CD4-positive, alpha-beta T cell (primary cell): ENCODE data around the gene RERE. TPM values are rescaled to one million over a fixed set of nuclear protein-coding genes. Genes with fewer than 3 reads are reported as not detected.

Experiments
- ATAC-seq: fragments of 200-7000 bp; cut with Tn5 transposase; one replicate; pipeline ENCODE4 v1.10.0; 2022; ENCODE audit warnings: mild to moderate bottlenecking; ENCODE audit not compliant: poor library complexity
- CTCF ChIA-PET: fragments of 350-600 bp; sonication (Branson Sonifier 250); formaldehyde crosslinking; loops from one replicate; lab custom pipeline; 2021; ENCODE audit warnings: antibody characterized with exemption, inconsistent platforms; lab: Charles Lee
- POLR2A ChIA-PET: fragments of 350-600 bp; sonication (Branson Sonifier 250); formaldehyde crosslinking; loops from one replicate; lab custom pipeline; 2021; ENCODE audit warnings: antibody characterized with exemption, inconsistent platforms; lab: Charles Lee
- DNase-seq, 14 experiments: peaks; one replicate each; pipeline ENCODE4 v3.0.0-alpha.2; 2013 to 2020; ENCODE audit warnings: mixed read lengths in 2 of 14
- H3K27ac ChIP-seq, 2 donors: one replicate each; pipeline versions ENCODE4 v1.5.1 to v1.7.0; 2013; ENCODE audit warnings: low read length in 2 of 2, low read depth in 1 of 2, mild to moderate bottlenecking in 1 of 2
- H3K27me3 ChIP-seq, 2 experiments: 1 replicate in 1 of 2; 2 replicates in 1 of 2; pipeline versions ENCODE4 v1.6.1 to v1.7.0; 2013; ENCODE audit warnings: low read length in 2 of 2, control low read depth in 1 of 2, mild to moderate bottlenecking in 1 of 2, moderate library complexity in 1 of 2; ENCODE audit not compliant: insufficient read depth in 2 of 2, control insufficient read depth in 1 of 2
- H3K36me3 ChIP-seq: one replicate; pipeline ENCODE4 v1.6.1; 2013; ENCODE audit warnings: low read length, control low read depth; ENCODE audit not compliant: insufficient read depth
- H3K4me1 ChIP-seq: one replicate; pipeline ENCODE4 v1.6.1; 2013; ENCODE audit warnings: low read length, control low read depth; ENCODE audit not compliant: insufficient read depth
- H3K4me3 ChIP-seq: one replicate; pipeline ENCODE4 v1.5.1; 2013; ENCODE audit warnings: mild to moderate bottlenecking, low read length, moderate library complexity
- H3K9me3 ChIP-seq, 2 experiments: 1 replicate in 1 of 2; 2 replicates in 1 of 2; pipeline versions ENCODE4 v1.6.1 to v1.7.0; 2013; ENCODE audit warnings: low read length in 2 of 2, mild to moderate bottlenecking in 2 of 2, control low read depth in 1 of 2, moderate library complexity in 1 of 2; ENCODE audit not compliant: control insufficient read depth in 1 of 2, insufficient read depth in 1 of 2
- H3K27ac Mint-ChIP-seq: one replicate; pipeline ENCODE4 v1.8.0; 2020; ENCODE audit warnings: mixed read lengths
- H3K27me3 Mint-ChIP-seq: one replicate; pipeline ENCODE4 v1.8.0; 2021; ENCODE audit warnings: mixed read lengths
- H3K36me3 Mint-ChIP-seq: one replicate; pipeline ENCODE4 v1.8.0; 2021; ENCODE audit warnings: low read depth, mixed read lengths
- H3K4me1 Mint-ChIP-seq: one replicate; pipeline ENCODE4 v1.8.0; 2021; ENCODE audit warnings: low read depth, mixed read lengths
- H3K4me3 Mint-ChIP-seq: one replicate; pipeline ENCODE4 v1.8.0; 2020; ENCODE audit warnings: mild to moderate bottlenecking, mixed read lengths
- H3K9me3 Mint-ChIP-seq: one replicate; pipeline ENCODE4 v1.8.0; 2020; ENCODE audit warnings: mixed read lengths
- intact Hi-C, 2 experiments: fragments of 100-400 bp; cut with DNase I in 1 of 2; cut with micrococcal nuclease in 1 of 2; formaldehyde crosslinking; loops; one replicate each; pipeline versions ENCODE4 v1.15.1 to v1.9.0; 2023 to 2025; cut with DNase I, micrococcal nuclease
- total RNA-seq, 174 experiments: library from RNA in 2 of 174; stranded (reverse) in 2 of 174; gene quantifications; one replicate each; pipeline ENCODE4 v1.2.3 and lab custom pipeline; 2021 to 2026
- TF ChIP-seq, protein P1 (sequence below): fragments of 200-600 bp; IDR thresholded peaks from one replicate; pipeline ENCODE4 v1.8.0; 2022; ENCODE audit warnings: antibody characterized with exemption, mild to moderate bottlenecking

RERE gene
- total RNA-seq, 2 experiments from 2014 or later, result 78.4 to 84.0 TPM

GRCh38 chr1:8543965-8544364, 273.5 kb downstream of the RERE start:
- H3K4me1 Mint-ChIP-seq, result peaks cover 5% of the 10 kb centered on the region
- no peaks in the 10 kb centered on the region for H3K27me3 ChIP-seq
- H3K27ac Mint-ChIP-seq, result no peak overlapping the region
- no peak for DNase-seq
- H3K4me1 ChIP-seq, result no peaks in the 10 kb centered on the region
- no peak overlapping the region for H3K27ac ChIP-seq
- no peak overlapping the region for H3K4me3 ChIP-seq
- peaks cover 17% of the 10 kb centered on the region for H3K36me3 Mint-ChIP-seq
- H3K36me3 ChIP-seq, result peaks cover 4% of the 10 kb centered on the region
- H3K27me3 Mint-ChIP-seq, result no peaks in the 10 kb centered on the region
- ChIA-PET CTCF (no interaction called here), POLR2A (no interaction called here)
- no peak overlapping the region for H3K4me3 Mint-ChIP-seq
- TF ChIP-seq, protein P1, sequence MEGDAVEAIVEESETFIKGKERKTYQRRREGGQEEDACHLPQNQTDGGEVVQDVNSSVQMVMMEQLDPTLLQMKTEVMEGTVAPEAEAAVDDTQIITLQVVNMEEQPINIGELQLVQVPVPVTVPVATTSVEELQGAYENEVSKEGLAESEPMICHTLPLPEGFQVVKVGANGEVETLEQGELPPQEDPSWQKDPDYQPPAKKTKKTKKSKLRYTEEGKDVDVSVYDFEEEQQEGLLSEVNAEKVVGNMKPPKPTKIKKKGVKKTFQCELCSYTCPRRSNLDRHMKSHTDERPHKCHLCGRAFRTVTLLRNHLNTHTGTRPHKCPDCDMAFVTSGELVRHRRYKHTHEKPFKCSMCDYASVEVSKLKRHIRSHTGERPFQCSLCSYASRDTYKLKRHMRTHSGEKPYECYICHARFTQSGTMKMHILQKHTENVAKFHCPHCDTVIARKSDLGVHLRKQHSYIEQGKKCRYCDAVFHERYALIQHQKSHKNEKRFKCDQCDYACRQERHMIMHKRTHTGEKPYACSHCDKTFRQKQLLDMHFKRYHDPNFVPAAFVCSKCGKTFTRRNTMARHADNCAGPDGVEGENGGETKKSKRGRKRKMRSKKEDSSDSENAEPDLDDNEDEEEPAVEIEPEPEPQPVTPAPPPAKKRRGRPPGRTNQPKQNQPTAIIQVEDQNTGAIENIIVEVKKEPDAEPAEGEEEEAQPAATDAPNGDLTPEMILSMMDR, result no peak
- no peaks in the 10 kb centered on the region for H3K9me3 Mint-ChIP-seq
- intact Hi-C loops, result no loop called here
- no peak for ATAC-seq
- no peaks in the 10 kb centered on the region for H3K9me3 ChIP-seq

GRCh38 chr1:8541961-8542521, 275.4 kb downstream of the RERE start:
- Histone ChIP-seq H3K9me3 (no peaks in the 10 kb centered on the region), H3K4me3 (no peak overlapping the region), H3K27ac (no peak overlapping the region), H3K36me3 (peaks cover 4% of the 10 kb centered on the region), H3K27me3 (no peaks in the 10 kb centered on the region), H3K4me1 (no peaks in the 10 kb centered on the region)
- ChIA-PET POLR2A (no interaction called here), CTCF (interaction anchor here (0.8 kb wide), 1 partner anchor 82 kb away, joined by 3 read pairs; no protein-coding TSS in a partner anchor)
- H3K27me3 Mint-ChIP-seq, result no peaks in the 10 kb centered on the region
- H3K9me3 Mint-ChIP-seq, result no peaks in the 10 kb centered on the region
- intact Hi-C loops, result no loop called here
- TF ChIP-seq, protein P1, result no peak
- ATAC-seq, result no peak
- H3K4me3 Mint-ChIP-seq, result no peak overlapping the region
- peaks cover 5% of the 10 kb centered on the region for H3K4me1 Mint-ChIP-seq
- no peak overlapping the region for H3K27ac Mint-ChIP-seq
- peaks cover 17% of the 10 kb centered on the region for H3K36me3 Mint-ChIP-seq
- DNase-seq, result no peak

DNA sequence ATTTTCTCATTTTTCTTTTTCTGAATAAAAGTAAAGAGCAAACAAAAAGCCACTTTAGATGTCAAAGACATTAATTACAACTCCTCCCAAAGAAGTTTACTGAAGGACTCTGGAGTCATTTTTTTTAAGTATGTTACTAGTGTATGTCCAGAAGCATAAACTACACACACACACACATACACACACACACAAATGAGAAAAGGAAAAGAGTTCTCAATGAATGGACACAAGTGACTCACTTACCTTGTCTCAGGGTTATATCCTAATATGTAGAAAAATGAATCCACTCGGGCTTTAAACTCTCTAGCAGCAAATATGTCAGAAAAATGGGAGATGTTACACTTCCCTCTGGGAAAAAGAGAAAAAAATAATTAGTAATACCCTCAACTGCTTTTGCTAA, 276.5 kb downstream of the RERE start:
- DNase-seq (no peak), ATAC-seq (no peak)
- peaks cover 4% of the 10 kb centered on the region for H3K36me3 ChIP-seq
- intact Hi-C loops, result no loop called here
- Mint-ChIP-seq H3K4me1 (peaks cover 5% of the 10 kb centered on the region), H3K36me3 (peaks cover 17% of the 10 kb centered on the region), H3K4me3 (no peak overlapping the region), H3K27me3 (no peaks in the 10 kb centered on the region), H3K9me3 (no peaks in the 10 kb centered on the region), H3K27ac (no peak overlapping the region)
- no peak overlapping the region for H3K4me3 ChIP-seq
- TF ChIP-seq, protein P1, result no peak
- ChIA-PET POLR2A (no interaction called here), CTCF (no interaction called here)
- no peaks in the 10 kb centered on the region for H3K9me3 ChIP-seq
- no peaks in the 10 kb centered on the region for H3K27me3 ChIP-seq
- no peak overlapping the region for H3K27ac ChIP-seq
- H3K4me1 ChIP-seq, result no peaks in the 10 kb centered on the region
